GM11168 (cell line): ENCODE data around the gene PICK1.

Source experiments
- in situ Hi-C: fragments of 300-500 bp; cut with MboI; formaldehyde crosslinking; loops from one replicate; pipeline ENCODE4 v1.12.0; 2022; ENCODE audit warnings: low sequenced_read_pairs; ENCODE audit not compliant: unreplicated experiment

Gene PICK1

DNA sequence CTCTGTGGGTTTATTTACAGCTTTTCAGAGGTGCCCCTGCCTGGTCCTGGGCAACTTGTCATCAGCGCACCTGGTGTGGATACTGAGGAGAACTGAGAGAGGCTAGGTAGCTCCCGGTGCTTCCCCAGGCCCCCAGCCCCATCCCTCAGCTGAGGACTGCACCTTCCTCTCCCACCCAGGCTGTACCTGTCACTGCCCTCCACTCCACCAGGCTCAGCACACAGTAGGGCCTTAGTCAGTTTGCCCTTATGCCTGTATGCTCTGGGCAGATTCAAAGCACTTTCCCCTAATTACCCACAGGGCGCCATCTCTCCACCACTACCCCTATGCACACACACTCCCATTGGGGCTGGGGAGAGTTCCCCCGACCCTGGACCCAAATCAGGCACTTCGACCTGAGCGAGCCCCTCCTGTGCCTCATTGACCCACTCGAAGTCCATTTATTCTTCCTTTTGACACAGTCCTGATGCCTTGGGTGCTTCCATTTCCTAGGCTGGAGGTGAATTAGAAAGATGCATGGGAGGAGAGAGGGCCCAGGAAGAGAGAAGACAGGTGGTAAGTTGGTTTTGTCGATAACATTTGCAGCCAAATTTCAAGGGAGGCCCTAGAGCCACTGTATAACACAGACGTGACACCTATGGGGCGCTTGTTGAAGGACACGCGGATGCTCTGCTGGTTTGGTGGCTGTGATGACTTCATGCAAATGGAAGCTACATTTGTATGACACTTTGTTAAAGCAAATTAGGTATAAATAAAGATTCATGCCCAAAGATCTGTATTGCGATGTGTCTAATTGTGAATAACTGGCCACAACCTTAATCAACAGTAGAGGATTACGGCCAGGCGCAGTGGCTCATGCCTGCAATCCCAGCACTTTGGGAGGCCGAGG is 13.8 kb upstream of the PICK1 start:
- in situ Hi-C loops: no loop called here

DNA sequence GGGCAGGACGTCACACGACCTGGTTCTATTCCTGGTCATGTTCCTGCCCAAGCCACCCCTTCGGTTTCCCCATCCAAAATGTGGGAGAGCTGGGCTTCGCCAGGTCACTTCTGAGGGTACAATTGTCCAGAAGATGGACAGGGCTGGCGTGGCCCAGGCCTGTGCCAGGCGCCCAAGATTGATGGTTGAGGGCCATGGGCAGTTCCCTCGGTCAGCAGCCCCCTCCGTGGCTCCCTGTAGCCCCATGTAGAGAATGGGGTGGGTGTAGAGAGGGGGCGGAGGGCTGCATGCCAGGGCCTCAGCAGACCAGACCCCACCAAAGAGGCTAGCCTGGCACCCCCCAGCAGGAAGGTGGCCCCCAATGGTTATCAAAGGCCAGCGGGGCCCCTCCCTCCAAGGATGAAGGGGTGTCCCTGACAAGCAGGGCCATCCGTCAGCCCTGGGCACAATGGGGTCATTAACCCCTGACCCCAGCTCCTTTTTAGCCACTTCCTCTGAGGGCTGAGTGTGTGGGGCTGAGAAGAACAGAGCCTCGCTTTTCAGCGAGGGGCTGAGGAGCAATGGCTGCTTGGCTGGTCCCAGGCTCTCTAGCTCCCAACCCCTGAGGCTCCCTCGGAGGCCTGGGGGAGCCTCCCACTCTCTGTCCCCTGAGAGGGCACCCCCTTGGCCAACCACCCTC is 11.0 kb upstream of the PICK1 start:
- in situ Hi-C loops: no loop called here

GRCh38 chr22:38049812-38050619 is 7.2 kb upstream of the PICK1 start:
- in situ Hi-C loops: loop anchor here (25.0 kb wide), 1 partner anchor 512 kb away; the partner anchor contains the start of gene DMC1

DNA sequence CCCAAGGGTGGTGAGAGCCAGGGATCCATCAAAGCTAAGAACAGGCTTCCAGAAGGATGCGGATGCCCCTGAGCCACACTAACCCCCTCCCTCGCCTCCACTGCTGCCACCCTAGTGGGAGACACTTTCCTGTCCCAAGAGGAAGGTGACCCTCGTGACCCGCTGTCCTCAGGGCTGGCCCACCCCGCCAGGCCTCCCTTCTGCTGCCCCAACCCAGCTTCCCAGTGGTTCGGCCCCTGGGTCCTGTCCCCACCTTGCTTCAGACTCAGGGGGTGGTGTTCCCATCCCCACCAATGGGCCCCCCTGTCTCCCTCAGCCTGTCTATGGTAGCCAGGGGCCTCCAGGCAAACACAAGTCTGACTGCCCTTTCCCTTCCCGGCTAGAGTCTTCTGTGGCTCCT is 6.5 kb upstream of the PICK1 start:
- in situ Hi-C loops: loop anchor here (25.0 kb wide), 1 partner anchor 512 kb away; the partner anchor contains the start of gene DMC1

- in situ Hi-C loops: loop anchor here (25.0 kb wide), 1 partner anchor 511 kb away; the partner anchor contains the start of gene DMC1
Observed at GRCh38 chr22:38051261-38051660, 5.9 kb upstream of the PICK1 start.

- in situ Hi-C loops: loop anchor here (25.0 kb wide), 1 partner anchor 510 kb away; the partner anchor contains the start of gene DMC1
Observed at GRCh38 chr22:38051900-38052862, 5.0 kb upstream of the PICK1 start.

DNA sequence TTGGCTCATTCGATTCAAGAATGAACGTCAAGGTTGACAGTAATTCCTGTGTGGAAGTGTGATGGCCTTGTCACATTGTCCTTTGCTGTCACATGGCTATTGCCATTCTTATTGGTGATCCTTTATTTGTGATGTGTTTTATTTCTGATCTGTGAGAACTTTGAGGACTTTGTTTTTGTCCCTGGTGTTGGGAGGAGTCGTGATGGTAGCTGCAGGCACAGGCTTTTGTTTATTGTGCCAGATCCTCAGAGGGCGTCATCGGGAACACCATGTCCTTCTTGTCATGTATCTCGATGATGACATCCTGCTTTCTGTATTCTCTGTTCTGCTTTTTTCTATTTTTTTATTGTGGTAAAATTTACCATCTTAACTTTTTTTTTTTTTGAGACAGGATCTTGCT is 5.6 kb downstream of the PICK1 start:
- in situ Hi-C loops: loop anchor here (25.0 kb wide), 1 partner anchor 500 kb away; the partner anchor contains the start of gene DMC1

DNA sequence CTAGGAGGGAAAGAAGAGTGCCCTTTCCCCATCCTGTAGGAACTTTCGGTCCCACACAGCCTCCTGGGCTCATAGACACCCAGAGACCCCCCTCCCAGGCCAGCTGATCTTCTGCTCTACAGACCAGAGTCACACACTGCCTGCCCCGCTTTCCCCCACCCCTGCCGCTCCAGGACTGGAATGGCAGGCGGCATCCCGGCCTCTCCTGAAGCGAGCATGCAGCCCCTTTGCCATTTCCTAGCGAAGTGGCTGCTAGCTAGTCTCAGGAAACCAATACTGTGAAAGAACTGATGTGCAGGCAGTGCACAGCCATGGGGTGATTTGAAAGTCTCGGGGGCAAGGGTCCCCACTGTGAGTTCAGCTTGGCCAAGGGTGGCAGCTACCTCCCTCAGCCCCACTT is 8.3 kb downstream of the PICK1 start:
- in situ Hi-C loops: loop anchor here (25.0 kb wide), 1 partner anchor 497 kb away; the partner anchor contains the start of gene DMC1

- in situ Hi-C loops: loop anchor here (25.0 kb wide), 1 partner anchor 496 kb away; the partner anchor contains the start of gene DMC1
Observed at GRCh38 chr22:38066381-38067027, 9.3 kb downstream of the PICK1 start.

GRCh38 chr22:38067028-38067415 is 9.8 kb downstream of the PICK1 start:
- in situ Hi-C loops: loop anchor here (25.0 kb wide), 1 partner anchor 495 kb away; the partner anchor contains the start of gene DMC1

DNA sequence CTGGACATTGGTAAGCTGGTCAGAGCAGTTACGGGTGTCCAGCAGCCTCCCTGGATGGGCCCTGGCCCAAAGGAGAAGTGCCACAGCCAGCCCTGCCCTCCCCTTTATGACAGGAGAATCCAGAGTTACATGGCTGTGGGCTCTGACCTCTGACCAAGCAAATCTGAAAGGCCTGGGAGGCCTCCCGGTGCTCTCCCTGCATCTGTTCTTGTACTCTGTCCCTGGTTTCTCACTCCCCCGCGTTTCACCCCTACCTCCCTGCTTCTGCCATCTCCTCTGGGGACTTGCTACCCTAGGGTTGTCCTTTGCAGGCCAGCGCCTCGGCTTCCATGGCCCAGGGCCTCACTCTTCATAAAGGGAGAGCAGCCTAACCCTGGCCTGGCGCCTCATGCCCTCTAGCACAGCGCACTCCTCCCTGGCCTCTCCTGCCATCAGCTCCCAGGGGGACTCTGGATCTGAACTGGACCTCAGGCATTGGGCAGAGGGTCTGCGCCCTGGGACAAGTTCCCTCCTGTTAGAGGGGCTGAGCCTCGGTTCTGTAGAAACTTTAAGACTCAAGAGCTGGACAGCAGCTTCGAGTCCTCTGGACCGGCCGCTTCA is 10.7 kb downstream of the PICK1 start:
- in situ Hi-C loops: loop anchor here (25.0 kb wide), 1 partner anchor 494 kb away; the partner anchor contains the start of gene DMC1

- in situ Hi-C loops: loop anchor here (25.0 kb wide), 1 partner anchor 493 kb away; the partner anchor contains the start of gene DMC1
Observed at GRCh38 chr22:38068641-38069371, 11.6 kb downstream of the PICK1 start.

DNA sequence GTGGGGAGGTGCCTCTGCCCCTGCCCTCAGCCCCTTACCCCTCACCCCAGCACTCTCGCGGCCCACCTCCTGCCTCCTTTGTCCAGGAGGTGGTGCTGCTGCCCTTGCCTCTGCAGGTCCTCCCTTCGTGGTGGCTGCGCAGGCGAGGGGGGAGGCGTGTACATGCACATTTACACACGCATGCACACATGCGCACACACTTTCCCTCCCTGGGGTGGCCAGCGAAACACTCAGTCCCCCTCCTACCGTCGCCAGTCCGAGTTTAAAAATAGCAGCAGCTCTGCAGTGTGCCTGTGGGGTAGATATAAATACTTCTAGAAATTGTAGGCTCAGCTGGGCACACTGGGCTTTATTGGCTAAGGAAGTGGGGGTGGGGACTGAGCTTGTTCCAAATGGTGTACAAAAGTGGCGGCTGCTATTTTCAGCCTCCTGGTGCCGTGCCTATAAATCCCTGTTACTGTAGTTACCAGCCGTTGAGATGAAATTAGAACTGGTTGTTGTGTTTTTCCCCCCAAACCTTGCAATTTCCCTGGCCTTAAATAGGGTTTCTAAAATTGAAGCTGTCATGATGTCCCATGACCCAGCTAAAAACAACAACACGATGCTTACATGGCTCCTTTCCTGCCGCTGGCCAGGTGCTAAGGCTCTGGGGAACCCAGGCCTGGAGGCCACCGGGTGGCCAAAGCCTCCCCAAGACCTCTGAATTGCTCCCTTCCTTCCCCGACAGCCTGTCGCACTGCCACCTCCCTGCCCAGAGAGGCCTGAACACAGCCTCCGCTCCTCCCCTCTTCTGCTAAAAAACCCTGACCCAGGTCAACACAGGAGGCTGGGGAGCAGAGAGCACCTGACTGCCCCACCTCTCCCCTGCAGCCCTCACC is 12.4 kb downstream of the PICK1 start:
- in situ Hi-C loops: loop anchor here (25.0 kb wide), 1 partner anchor 493 kb away; the partner anchor contains the start of gene DMC1

DNA sequence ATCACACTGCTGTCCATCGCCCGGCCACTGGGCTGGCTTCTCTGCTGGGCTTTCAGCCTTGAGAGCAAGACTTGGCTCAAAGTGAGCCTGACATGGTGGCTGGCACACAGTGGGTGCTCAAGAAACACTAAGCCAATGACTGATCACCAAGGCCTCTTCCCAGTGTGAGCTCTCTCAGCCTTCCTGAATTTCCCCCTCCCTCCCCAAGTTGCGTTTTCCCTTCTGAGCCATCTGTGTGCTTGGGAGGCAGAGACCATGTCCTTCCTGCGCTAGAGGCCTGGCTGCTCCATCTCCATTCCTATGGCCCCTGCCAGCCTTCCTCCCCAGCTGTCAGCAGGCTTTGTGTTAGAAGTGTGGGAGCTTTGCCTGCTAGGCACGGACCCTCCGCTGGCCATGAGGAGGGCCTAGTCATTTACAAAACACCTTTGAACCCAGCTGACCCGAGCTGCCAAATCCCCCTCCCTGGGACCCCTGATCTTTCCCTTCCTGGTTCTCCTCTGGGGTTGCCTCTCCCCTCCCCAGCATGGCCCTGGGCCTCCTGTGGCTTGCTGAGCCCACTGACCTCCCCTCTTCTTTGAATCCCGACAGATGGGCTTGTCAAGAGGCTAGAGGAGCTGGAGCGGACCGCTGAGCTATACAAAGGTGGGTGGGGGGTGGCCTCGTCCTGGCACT is 13.2 kb downstream of the PICK1 start:
- in situ Hi-C loops: loop anchor here (25.0 kb wide), 1 partner anchor 492 kb away; the partner anchor contains the start of gene DMC1
